Activated T-helper 1 cell treated with Interleukin-2 at 50 U/mL for 16 hours (primary cell): ENCODE measurements around the gene PLXNA3.
A peak's percentile ranks its signal among the peaks of the same experiment; 100 is the strongest.

ENCODE experiments used
- DNase-seq: peaks from one replicate; pipeline ENCODE4 v3.0.0-alpha.2; 2020; ENCODE audit warnings: low read depth

PLXNA3 gene

GRCh38 chrX:154502098-154502497 is 44.0 kb downstream of the PLXNA3 start:
- no peak for DNase-seq

DNA sequence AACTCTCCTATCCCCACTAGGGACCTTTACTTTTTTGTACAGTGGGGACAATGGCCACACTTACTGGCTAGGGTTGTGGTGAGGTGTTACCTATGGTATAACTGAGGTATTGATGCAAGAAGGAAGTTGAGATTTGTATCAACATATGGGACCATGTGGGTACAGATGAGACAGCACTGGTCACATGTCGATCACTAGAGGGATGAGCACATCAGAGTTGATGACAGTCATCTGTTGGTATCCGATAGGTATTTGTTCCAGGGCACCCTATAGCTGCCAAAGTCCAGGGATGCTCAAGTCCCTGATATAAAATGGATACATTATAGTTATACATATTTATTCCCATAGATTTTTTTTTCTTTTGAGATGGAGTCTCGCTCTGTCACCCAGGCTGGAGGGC is 44.9 kb downstream of the PLXNA3 start:
- DNase-seq: no peak

GRCh38 chrX:154505734-154506133 is 47.7 kb downstream of the PLXNA3 start:
- no peak for DNase-seq

GRCh38 chrX:154506483-154507332 is 48.6 kb downstream of the PLXNA3 start:
- no peak for DNase-seq

DNA sequence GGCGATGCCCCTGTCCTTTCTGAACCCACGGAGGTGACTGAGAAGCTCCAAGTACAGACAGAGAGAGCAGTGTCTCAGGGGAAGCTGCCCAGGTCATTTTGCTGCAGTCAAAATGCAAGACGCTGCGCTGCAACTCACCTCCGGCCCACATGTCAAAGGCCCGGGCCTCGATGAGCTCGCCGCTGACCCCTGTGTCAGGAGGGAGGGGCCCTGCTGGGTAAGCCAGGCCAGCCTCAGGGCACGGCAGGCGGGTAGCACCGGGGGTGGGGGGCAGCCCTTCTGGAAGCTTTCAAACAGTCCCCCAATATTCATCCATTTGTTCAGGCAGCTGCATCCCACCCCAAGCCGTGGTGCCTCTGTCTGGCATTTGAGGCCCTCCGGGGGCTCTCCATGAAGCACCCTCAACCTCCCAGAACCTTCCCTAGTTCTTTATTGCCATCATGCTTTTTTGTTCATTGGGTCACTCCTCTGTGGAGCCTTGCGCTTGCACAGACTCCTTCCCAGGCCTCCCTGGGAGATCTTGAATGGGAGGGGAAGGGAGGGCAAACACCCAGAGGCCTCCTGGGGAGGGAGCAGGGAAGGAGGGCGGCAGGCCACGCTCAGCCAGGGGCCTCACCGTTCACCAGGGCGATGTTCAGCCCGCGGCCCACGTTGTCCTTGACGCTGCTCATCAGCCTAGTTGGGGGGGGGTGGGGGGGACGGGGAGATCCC is 49.7 kb downstream of the PLXNA3 start:
- DNase-seq: no peak

DNA sequence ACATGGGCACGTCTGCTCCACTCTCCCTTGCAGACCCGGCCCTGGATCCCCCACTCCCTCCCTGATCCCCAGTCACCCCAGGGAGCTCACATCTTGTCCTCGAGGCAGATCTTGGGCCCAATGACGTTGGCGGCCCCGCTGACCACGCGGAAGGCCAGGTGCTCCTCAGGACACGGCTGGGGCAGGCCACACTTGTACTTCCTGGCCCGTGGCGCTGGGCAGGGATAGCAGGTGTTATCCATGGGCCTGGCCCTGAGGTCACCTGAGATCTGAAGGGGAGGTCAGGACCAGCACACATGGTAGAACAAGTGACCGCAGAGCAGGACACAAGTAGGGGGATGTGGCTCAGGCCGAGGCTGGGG is 50.3 kb downstream of the PLXNA3 start:
- DNase-seq: no peak

GRCh38 chrX:154509455-154509854 is 51.4 kb downstream of the PLXNA3 start:
- no peak for DNase-seq

- DNase-seq: no peak
Observed at GRCh38 chrX:154511761-154512160, 53.7 kb downstream of the PLXNA3 start.

GRCh38 chrX:154512879-154513553 is 54.9 kb downstream of the PLXNA3 start:
- DNase-seq: no peak

DNA sequence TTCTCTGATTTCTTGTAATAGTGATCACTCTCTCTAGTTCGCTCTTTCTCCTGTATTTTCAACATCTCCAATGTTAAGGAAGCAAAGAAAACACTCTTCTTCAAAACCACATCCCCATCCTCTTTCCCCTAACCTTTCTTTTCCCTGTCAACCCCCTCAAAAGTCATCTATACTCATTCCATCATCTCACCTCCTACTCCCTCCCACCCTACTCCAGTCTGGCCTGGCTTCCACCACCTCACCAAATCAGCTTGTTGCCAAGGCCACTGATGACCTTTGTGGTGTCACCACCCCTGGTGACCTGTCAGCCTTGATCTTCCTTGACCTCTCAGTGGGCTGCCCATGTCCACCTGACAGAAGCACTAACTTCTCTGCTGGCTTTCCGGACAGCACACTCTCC is 55.6 kb downstream of the PLXNA3 start:
- DNase-seq: no peak

DNA sequence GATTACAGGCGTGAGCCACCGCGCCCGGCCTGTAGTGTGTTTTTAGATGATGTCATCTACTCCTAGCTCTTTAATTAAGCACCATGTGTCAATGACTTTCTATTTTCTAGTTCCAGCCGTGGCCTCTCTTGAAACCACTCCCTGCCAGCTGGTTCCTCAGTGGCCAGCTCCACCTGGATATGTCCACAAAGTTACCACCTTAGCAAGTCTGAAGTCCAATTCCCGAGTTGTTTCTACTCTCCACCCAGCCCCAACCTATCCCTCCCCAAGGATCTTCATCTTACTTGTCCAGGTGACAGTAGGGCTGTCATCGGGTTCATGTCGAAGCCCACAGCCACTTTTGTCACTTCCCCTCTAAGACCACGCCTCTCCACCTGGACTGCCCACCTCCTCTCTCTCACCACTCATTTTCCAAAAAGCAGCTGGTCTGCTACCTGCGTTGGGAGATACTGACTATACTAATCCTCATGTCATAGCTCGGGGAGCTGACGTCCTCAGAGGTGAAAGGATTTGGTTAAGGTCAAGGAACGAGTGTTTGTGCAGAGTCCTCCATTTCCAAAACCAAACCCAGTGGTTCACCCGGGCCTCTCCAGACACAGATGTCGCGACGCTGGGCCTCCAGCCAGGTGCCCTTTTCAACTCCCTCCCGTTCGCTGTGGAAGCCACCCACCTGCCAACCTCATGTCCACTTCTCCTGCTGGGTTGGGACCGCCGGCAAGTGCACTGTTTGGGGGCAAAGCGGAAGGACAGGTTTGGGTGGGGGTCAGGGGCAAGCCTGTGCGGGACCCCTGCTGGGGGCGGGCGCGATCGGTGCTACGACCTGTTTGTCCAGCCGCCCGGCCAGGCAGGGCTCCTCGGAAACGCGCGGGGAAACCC is 57.2 kb downstream of the PLXNA3 start:
- DNase-seq: no peak

GRCh38 chrX:154515966-154516655 is 58.0 kb downstream of the PLXNA3 start, which contains the start of gene FAM3A:
Gene FAM3A (minus strand): TSS chrX:154516232. CDS start chrX:154515772, 460 bp downstream.
- DNase-seq: peak; percentile 88

DNA sequence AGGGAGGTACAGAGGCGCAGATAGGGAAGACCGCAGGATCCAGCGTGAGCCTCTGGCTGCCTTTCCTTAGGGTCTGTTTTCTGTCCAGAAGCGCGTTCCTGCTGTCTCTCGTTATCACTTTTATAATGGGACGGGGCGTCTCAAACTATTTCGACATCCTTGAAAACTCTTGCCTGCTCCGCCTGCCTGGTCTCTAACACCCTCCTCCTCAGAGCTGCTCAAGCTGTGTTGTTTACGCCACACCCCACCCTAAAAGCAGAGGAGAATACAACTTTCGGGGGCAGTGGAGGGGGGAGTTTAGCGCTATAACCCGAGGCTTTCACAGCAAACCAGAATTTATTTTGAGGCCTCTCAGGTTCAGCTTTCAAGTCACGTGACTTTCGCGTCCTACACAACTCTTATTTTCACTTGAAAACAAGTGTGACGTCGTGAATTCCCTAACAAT is 58.6 kb downstream of the PLXNA3 start:
- no peak for DNase-seq

DNA sequence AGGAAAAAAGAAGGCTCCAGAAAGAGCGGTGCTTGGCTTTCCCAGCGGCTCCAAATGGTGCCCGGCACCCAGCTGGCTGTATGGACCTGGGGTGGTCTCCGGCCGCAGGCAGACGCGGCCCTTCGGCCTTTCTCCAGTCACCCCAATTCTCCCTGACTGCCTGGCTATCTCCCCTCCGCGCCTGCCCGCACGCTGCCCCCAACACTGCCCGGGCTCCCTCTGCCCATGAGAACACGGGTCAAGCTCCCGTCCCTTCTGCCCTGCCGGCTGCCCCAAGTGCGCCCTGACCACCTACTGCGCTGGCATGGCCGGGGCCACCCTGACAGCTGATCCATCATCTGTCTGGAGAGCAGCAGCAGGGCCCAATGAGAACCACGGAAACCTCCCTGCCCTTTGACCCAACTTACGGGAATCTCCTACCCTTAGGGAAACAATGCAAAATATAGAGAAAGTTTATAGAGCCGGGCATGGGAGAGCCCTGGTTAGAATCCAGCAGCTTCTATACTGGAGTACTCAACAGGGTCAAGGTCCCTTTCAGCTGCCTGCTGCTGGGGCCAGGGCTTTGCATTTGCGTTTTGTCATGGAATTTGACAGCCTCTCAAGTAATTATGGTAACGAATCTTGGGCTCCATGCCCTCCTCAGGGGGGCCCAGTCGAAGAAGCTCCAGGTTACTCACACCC is 59.2 kb downstream of the PLXNA3 start:
- DNase-seq: no peak

DNA sequence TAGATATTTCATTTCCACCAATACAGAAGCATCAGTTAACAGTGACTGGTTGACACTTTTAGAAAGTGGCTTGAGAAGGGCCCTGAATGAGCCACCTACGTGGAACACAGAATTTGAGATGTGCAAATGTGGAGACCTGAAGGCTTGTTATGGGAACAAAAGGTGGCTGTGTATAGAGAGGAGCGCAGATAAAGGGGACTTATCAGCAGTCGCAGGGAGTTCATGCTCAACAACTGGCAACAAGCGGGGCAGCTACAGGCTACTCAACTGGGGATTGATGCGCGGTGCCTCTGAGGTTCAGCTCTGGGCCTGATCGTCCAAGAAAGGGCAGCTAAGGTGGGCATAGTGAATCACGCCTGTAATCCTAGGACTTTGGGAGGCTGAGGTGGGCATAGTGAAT is 61.3 kb downstream of the PLXNA3 start:
- no peak for DNase-seq

- DNase-seq: no peak
Observed at GRCh38 chrX:154525606-154526490, 67.8 kb downstream of the PLXNA3 start.

- DNase-seq: peak; percentile 27
Observed at GRCh38 chrX:154526901-154527675, 69.0 kb downstream of the PLXNA3 start.
